Suprapubic skin (tissue), 4 donors: ENCODE results near the gene C18orf63. TPM values are rescaled to one million over a fixed set of nuclear protein-coding genes. Genes with fewer than 3 reads are reported as not detected.
"Not testable (repeated sequence)": the region's sequence is repeated elsewhere in the genome, so short reads cannot be mapped to it uniquely, and the experiment has no call there.

ENCODE experiments used
- DNase-seq, 2 donors: peaks; one replicate each; pipeline ENCODE4 v3.0.0-alpha.2; 2019; ENCODE audit warnings: low spot score in 2 of 2
- H3K27ac ChIP-seq: fragments of 200-600 bp; sonication (generic); one replicate; pipeline ENCODE4 v1.5.1; 2019
- H3K27me3 ChIP-seq: fragments of 200-600 bp; sonication (generic); one replicate; pipeline ENCODE4 v1.5.1; 2019
- H3K36me3 ChIP-seq: fragments of 200-600 bp; sonication (generic); one replicate; pipeline ENCODE4 v1.5.1; 2019
- H3K4me1 ChIP-seq: fragments of 200-600 bp; sonication (generic); one replicate; pipeline ENCODE4 v1.5.1; 2019
- H3K4me3 ChIP-seq: fragments of 200-600 bp; sonication (generic); one replicate; pipeline ENCODE4 v1.5.1; 2019; ENCODE audit warnings: mild to moderate bottlenecking
- H3K9me3 ChIP-seq: fragments of 200-600 bp; sonication (generic); one replicate; pipeline ENCODE4 v1.5.1; 2019
- CTCF ChIP-seq, 2 donors: fragments of 200-600 bp in 1 of 2; fragments of 450-650 bp in 1 of 2; sonication (generic) in 1 of 2; IDR thresholded peaks; one replicate each; pipeline ENCODE4 v1.5.1; 2016 to 2019; ENCODE audit warnings: antibody characterized with exemption in 2 of 2, mild to moderate bottlenecking in 1 of 2, moderate library complexity in 1 of 2
- EP300 ChIP-seq: sonication (generic); formaldehyde crosslinking; IDR thresholded peaks from one replicate; pipeline ENCODE4 v1.6.1; 2017; ENCODE audit warnings: antibody characterized with exemption
- POLR2A ChIP-seq, 2 donors: fragments of 450-650 bp; IDR thresholded peaks; one replicate each; pipeline ENCODE4 v1.6.1; 2017; ENCODE audit warnings: antibody characterized with exemption in 2 of 2, mild to moderate bottlenecking in 2 of 2, moderate library complexity in 2 of 2
- POLR2AphosphoS5 ChIP-seq, 3 donors: sonication (generic); formaldehyde crosslinking; IDR thresholded peaks; one replicate each; pipeline ENCODE4 v1.6.1; 2017; ENCODE audit warnings: antibody characterized with exemption in 3 of 3
- WGBS: methylation state at CpG from one replicate; pipeline ENCODE4 v1.1.5; 2018; 5-methylcytosine and 5-hydroxymethylcytosine counted together
- total RNA-seq, 4 donors: library from RNA; depleted of rRNA; stranded (reverse); fragments of >200 nt; gene quantifications; one replicate each; pipeline ENCODE4 v1.1.0, GENCODE V29; 2016

C18orf63 gene
- total RNA-seq, 4 donors from 2014 or later = not detected

GRCh38 chr18:74311000-74311399 lies 4.6 kb upstream of the C18orf63 start:
- Histone ChIP-seq H3K4me3 (no peak overlapping the region), H3K4me1 (no peaks in the 10 kb centered on the region), H3K27me3 (peaks cover 4% of the 10 kb centered on the region), H3K36me3 (no peaks in the 10 kb centered on the region), H3K27ac (no peak overlapping the region), H3K9me3 (no peaks in the 10 kb centered on the region)
- no peak for DNase-seq
- 83% methylated on average over 1 of the region's 1 CpG for WGBS
- TF ChIP-seq POLR2A (IDR thresholded peaks at IDR 0.05) = no peak
- no peak for TF ChIP-seq CTCF (IDR thresholded peaks at IDR 0.05)
- TF ChIP-seq EP300 = no peak
- no peak for TF ChIP-seq POLR2AphosphoS5 (IDR thresholded peaks at IDR 0.05)

DNA sequence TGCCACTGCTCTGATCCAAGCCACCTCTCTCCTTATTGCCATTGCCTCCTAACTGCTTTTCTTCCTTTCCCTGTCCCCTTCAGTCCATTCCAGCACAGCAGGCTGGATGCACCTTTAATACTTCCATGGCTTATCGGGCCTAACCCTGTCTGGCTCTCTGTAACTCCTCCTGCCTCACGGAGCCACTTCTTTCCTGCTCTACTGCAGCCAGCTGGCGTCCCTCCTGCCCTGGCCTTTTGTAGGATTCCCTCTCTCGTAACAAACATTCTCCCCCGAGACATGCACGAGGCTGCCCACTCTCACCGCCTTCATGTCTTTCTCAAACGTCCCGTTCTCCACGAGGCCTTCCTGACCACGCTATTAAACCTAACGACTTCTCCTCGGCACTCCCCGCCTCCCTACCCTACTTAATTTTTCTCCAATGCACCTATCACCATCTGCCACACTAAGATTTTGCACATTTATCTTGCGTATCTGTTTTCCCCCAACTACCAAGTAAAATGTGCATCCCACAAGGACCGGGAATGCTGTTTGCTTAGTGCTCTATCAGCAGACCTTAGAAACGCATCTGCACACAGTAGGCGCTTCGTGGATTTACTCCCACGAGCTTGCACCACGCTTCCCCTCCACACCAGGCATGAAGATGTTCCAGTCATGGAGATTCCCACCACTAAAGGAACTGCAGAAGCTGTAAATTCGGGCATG lies 728 bp upstream of the C18orf63 start:
- WGBS = 86% methylated on average over 22 of the region's 22 CpGs
- no peaks in the 10 kb centered on the region for H3K27me3 ChIP-seq
- no peak overlapping the region for H3K27ac ChIP-seq
- TF ChIP-seq CTCF (IDR thresholded peaks at IDR 0.05) (no peak), POLR2A (IDR thresholded peaks at IDR 0.05) (no peak), EP300 (no peak), POLR2AphosphoS5 (IDR thresholded peaks at IDR 0.05) (no peak)
- H3K9me3 ChIP-seq = no peaks in the 10 kb centered on the region
- H3K4me1 ChIP-seq = no peaks in the 10 kb centered on the region
- no peak for DNase-seq
- H3K4me3 ChIP-seq = no peak overlapping the region
- no peaks in the 10 kb centered on the region for H3K36me3 ChIP-seq

DNA sequence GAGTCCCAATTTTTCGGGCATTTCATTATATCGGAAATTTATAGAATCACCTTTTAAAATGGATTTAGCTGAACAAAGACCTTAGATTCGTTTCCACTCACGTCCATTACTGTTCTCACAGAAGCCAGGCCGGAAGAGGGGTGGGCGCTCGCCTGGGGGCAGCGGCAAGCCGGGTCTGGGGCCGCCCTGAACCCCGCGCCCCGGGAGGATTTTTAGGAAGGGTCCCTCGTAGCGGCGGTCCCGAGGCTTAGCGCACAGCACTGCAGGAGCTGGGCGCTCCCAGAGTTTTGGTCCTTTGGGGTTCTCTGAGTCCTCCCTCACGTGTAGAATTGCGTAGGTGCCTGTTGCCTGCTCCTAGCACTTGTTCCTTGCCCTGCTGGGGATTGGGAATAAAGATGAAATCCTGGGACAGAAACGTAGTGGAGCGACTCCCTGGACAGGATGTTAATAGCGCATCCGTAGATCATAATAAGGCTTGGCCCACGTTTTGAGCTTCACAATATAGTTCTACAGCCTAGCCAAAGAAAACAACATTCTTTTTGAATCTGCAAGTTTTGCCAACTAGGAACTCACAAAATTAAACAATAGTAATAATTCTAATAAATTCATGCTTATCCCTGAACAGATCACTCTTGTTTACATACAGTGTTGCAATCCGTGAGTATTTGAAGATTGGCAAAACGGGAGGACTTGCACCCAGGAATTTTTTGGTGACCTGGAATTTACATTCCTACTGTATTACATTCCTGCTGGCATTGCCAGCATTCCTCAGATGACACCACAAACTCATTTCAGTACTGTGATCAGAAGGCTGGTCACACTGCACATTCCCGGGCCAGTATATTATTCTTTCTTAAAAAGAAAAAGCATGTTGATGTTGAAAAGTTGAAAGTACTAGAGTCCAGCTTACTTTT lies 875 bp downstream of the C18orf63 start:
- WGBS = 79% methylated on average over 29 of the region's 29 CpGs
- H3K4me3 ChIP-seq = no peak overlapping the region
- TF ChIP-seq POLR2AphosphoS5 (IDR thresholded peaks at IDR 0.05) = no peak
- TF ChIP-seq CTCF (IDR thresholded peaks at IDR 0.05) = no peak
- TF ChIP-seq POLR2A (IDR thresholded peaks at IDR 0.05) = no peak
- no peak for TF ChIP-seq EP300
- H3K4me1 ChIP-seq = no peaks in the 10 kb centered on the region
- no peaks in the 10 kb centered on the region for H3K36me3 ChIP-seq
- no peaks in the 10 kb centered on the region for H3K27me3 ChIP-seq
- no peaks in the 10 kb centered on the region for H3K9me3 ChIP-seq
- H3K27ac ChIP-seq = no peak overlapping the region
- DNase-seq = no peak

DNA sequence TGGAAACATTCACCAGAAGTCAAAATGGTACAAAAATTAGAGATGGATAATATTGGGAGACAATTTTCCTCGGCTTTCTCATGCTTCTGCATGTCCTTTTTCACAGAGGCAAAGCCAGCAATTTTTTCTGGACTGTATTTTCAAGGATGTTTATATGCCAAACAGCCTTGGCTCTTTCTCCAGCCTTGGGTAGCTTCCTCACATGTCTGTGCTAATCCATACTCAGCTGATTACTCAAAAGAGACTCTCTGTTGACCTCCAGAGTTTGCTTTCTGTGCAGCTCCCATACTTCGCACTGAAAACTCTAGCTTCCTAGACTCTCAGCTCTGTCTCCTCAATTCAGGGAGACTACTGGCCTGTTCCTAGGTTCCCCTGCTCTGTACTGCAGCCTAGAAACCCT lies 10.6 kb downstream of the C18orf63 start:
- no peaks in the 10 kb centered on the region for H3K27me3 ChIP-seq
- H3K4me1 ChIP-seq = no peaks in the 10 kb centered on the region
- H3K4me3 ChIP-seq = no peak overlapping the region
- TF ChIP-seq EP300 (no peak), CTCF (IDR thresholded peaks at IDR 0.05) (no peak), POLR2AphosphoS5 (IDR thresholded peaks at IDR 0.05) (no peak), POLR2A (IDR thresholded peaks at IDR 0.05) (no peak)
- no peak overlapping the region for H3K27ac ChIP-seq
- no peak for DNase-seq
- 79% methylated on average over 2 of the region's 2 CpGs for WGBS
- no peaks in the 10 kb centered on the region for H3K36me3 ChIP-seq
- H3K9me3 ChIP-seq = no peaks in the 10 kb centered on the region

DNA sequence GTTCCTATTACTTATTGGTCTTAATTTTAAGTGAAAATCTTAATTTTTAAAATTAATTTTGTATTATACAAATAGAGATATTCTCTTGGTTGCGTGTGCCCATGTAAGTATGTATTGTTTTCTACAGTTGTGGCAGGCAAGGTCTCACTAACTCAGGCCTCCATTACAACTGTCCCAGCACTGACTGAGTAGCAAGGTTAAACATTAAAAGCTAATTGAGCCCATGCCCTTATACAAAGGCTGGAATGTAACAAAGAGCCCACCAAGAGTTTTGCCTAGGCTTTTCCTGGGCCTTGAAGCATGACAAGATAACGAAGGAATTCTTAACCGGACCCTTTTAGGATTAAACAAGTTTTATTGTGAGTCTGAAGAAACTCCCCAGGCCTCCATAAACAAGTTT lies 11.2 kb downstream of the C18orf63 start:
- WGBS = 99% methylated on average over 3 of the region's 3 CpGs

More for the DNA sequence above, 11.2 kb downstream of the C18orf63 start:
- H3K9me3 ChIP-seq, H3K4me1 ChIP-seq, H3K27me3 ChIP-seq, H3K4me3 ChIP-seq, H3K36me3 ChIP-seq, DNase-seq, H3K27ac ChIP-seq: not testable (repeated sequence)
